HEK293 (cell line): ENCODE results near the gene RXRG.

Source experiments
- BCL11A ChIP-seq: fragments of 450-650 bp; formaldehyde crosslinking; IDR thresholded peaks from 2 replicates; pipeline ENCODE4 v1.5.1; 2016; ENCODE audit warnings: low read depth, missing biosample characterization, missing genetic modification characterization
- CTCF ChIP-seq: fragments of 450-650 bp; formaldehyde crosslinking; IDR thresholded peaks from 2 replicates; pipeline ENCODE4 v1.5.1; 2016; ENCODE audit warnings: missing biosample characterization, missing genetic modification characterization
- MEIS1 ChIP-seq: sonication (generic); formaldehyde crosslinking; IDR thresholded peaks from 2 replicates; pipeline ENCODE4 v1.8.1; 2022; ENCODE audit warnings: missing genetic modification reagents, mild to moderate bottlenecking, borderline replicate concordance
- PATZ1 ChIP-seq: fragments of 450-650 bp; formaldehyde crosslinking; IDR thresholded peaks from 2 replicates; pipeline ENCODE4 v1.5.1; 2016; ENCODE audit warnings: missing biosample characterization, missing genetic modification characterization
- REST ChIP-seq: fragments of 450-650 bp; formaldehyde crosslinking; IDR thresholded peaks from 2 replicates; pipeline ENCODE4 v1.5.1; 2016; ENCODE audit warnings: missing biosample characterization, missing genetic modification characterization
- SETDB1 ChIP-seq: IDR thresholded peaks from one replicate; pipeline ENCODE4 v1.6.1; 2017; ENCODE audit warnings: mild to moderate bottlenecking, low read length, moderate library complexity, mixed read lengths; ENCODE audit not compliant: insufficient read length
- TCF7L2 ChIP-seq: IDR thresholded peaks from 2 replicates; pipeline ENCODE4 v1.6.1; 2011; ENCODE audit warnings: low read depth, mild to moderate bottlenecking, inconsistent platforms, low read length, moderate library complexity, borderline replicate concordance
- ZFP37 ChIP-seq: fragments of 450-650 bp; formaldehyde crosslinking; IDR thresholded peaks from 2 replicates; pipeline ENCODE4 v1.5.1; 2016; ENCODE audit warnings: missing biosample characterization, missing genetic modification characterization
- ZNF362 ChIP-seq: fragments of 450-650 bp; formaldehyde crosslinking; IDR thresholded peaks from 2 replicates; pipeline ENCODE4 v1.5.1; 2016; ENCODE audit warnings: missing biosample characterization, missing genetic modification characterization
- ZNF416 ChIP-seq: fragments of 450-650 bp; formaldehyde crosslinking; IDR thresholded peaks from 2 replicates; pipeline ENCODE4 v1.5.1; 2016; ENCODE audit warnings: missing biosample characterization, missing genetic modification characterization
- ZNF530 ChIP-seq: fragments of 450-650 bp; formaldehyde crosslinking; IDR thresholded peaks from 2 replicates; pipeline ENCODE4 v1.5.1; 2016; ENCODE audit warnings: low read depth, missing biosample characterization, missing genetic modification characterization
- ZNF658 ChIP-seq: fragments of 450-650 bp; formaldehyde crosslinking; IDR thresholded peaks from 2 replicates; pipeline ENCODE4; 2016; ENCODE audit warnings: missing biosample characterization, missing genetic modification characterization
- ZNF747 ChIP-seq: fragments of 450-650 bp; formaldehyde crosslinking; IDR thresholded peaks from 2 replicates; pipeline ENCODE4 v1.5.1; 2016; ENCODE audit warnings: missing biosample characterization, missing genetic modification characterization
- ZNF776 ChIP-seq: fragments of 450-650 bp; formaldehyde crosslinking; IDR thresholded peaks from 2 replicates; pipeline ENCODE4 v1.5.0; 2017; ENCODE audit warnings: missing biosample characterization, missing genetic modification characterization, borderline replicate concordance

- TF ChIP-seq ZNF747: no peak
- TF ChIP-seq SETDB1: no peak
- no peak for TF ChIP-seq CTCF (tag by site-specific recombination)
- no peak for TF ChIP-seq ZNF776 (tag by site-specific recombination)
- TF ChIP-seq ZNF416 (tag by site-specific recombination): no peak
- no peak for TF ChIP-seq ZNF530 (tag by site-specific recombination)
- no peak for TF ChIP-seq ZNF658 (tag by site-specific recombination)
- no peak for TF ChIP-seq TCF7L2
- TF ChIP-seq REST: no peak
- no peak for TF ChIP-seq BCL11A (tag by site-specific recombination)
- no peak for TF ChIP-seq MEIS1 (CRISPR knock-in tag)
- TF ChIP-seq PATZ1 (tag by site-specific recombination): no peak
- no peak for TF ChIP-seq ZFP37 (tag by site-specific recombination)
- TF ChIP-seq ZNF362 (tag by site-specific recombination): no peak
Observed at GRCh38 chr1:165415068-165415467, 29.9 kb downstream of the RXRG start.
